ENCODE results near the gene ABCC10. TPM values are rescaled to one million over a fixed set of nuclear protein-coding genes. Genes with fewer than 3 reads are reported as not detected.

ABCC10 gene
- total RNA-seq, 1 donor from 2014 or later: 55.8 TPM

- Mint-ChIP-seq H3K4me1 (peaks cover 2% of the 10 kb centered on the region), H3K27me3 (ENCODE audit: low read depth) (no peaks in the 10 kb centered on the region), H3K27ac (no peak overlapping the region), H3K9me3 (no peaks in the 10 kb centered on the region), H3K36me3 (peaks cover 25% of the 10 kb centered on the region), H3K4me3 (no peak overlapping the region)
- no peak for TF ChIP-seq CTCF (IDR thresholded peaks at IDR 0.05; ENCODE audit: unreplicated experiment)
- no peak for DNase-seq (ENCODE audit: low spot score in 2 of 2, unreplicated experiment in 2 of 2)
Measured at GRCh38 chr6:43442935-43443334, 15.6 kb downstream of the ABCC10 start.

- Mint-ChIP-seq H3K27me3 (ENCODE audit: low read depth) (no peaks in the 10 kb centered on the region), H3K9me3 (no peaks in the 10 kb centered on the region), H3K4me1 (no peaks in the 10 kb centered on the region), H3K27ac (no peak overlapping the region), H3K36me3 (peaks cover 28% of the 10 kb centered on the region), H3K4me3 (no peak overlapping the region)
- DNase-seq (ENCODE audit: low spot score in 2 of 2, unreplicated experiment in 2 of 2): no peak
- no peak for TF ChIP-seq CTCF (IDR thresholded peaks at IDR 0.05; ENCODE audit: unreplicated experiment)
Measured at GRCh38 chr6:43444036-43444435, 16.7 kb downstream of the ABCC10 start.

- no peak for TF ChIP-seq CTCF (IDR thresholded peaks at IDR 0.05; ENCODE audit: unreplicated experiment)
- no peak for DNase-seq (ENCODE audit: low spot score in 2 of 2, unreplicated experiment in 2 of 2)
- Mint-ChIP-seq H3K27me3 (ENCODE audit: low read depth) (no peaks in the 10 kb centered on the region), H3K9me3 (no peaks in the 10 kb centered on the region), H3K4me3 (no peak overlapping the region), H3K4me1 (no peaks in the 10 kb centered on the region), H3K27ac (no peak overlapping the region), H3K36me3 (peaks cover 28% of the 10 kb centered on the region)
Measured at GRCh38 chr6:43444582-43444981, 17.2 kb downstream of the ABCC10 start.

- no peak for TF ChIP-seq CTCF (IDR thresholded peaks at IDR 0.05; ENCODE audit: unreplicated experiment)
- no peaks in the 10 kb centered on the region for H3K4me1 Mint-ChIP-seq
- no peak for DNase-seq (ENCODE audit: low spot score in 2 of 2, unreplicated experiment in 2 of 2)
- H3K4me3 Mint-ChIP-seq: no peak overlapping the region
- no peaks in the 10 kb centered on the region for H3K27me3 Mint-ChIP-seq (ENCODE audit: low read depth)
- H3K27ac Mint-ChIP-seq: no peak overlapping the region
- H3K36me3 Mint-ChIP-seq: peaks cover 28% of the 10 kb centered on the region
- H3K9me3 Mint-ChIP-seq: no peaks in the 10 kb centered on the region
Measured at GRCh38 chr6:43445576-43445975, 18.2 kb downstream of the ABCC10 start.

- H3K27ac Mint-ChIP-seq: no peak overlapping the region
- TF ChIP-seq CTCF (IDR thresholded peaks at IDR 0.05; ENCODE audit: unreplicated experiment): no peak
- H3K9me3 Mint-ChIP-seq: no peaks in the 10 kb centered on the region
- H3K4me3 Mint-ChIP-seq: no peak overlapping the region
- no peaks in the 10 kb centered on the region for H3K4me1 Mint-ChIP-seq
- H3K27me3 Mint-ChIP-seq (ENCODE audit: low read depth): no peaks in the 10 kb centered on the region
- no peak for DNase-seq (ENCODE audit: low spot score in 2 of 2, unreplicated experiment in 2 of 2)
- H3K36me3 Mint-ChIP-seq: peaks cover 24% of the 10 kb centered on the region
Measured at GRCh38 chr6:43447604-43448003, 20.3 kb downstream of the ABCC10 start.

GRCh38 chr6:43448916-43449315 is 21.6 kb downstream of the ABCC10 start:
- Mint-ChIP-seq H3K36me3 (peaks cover 13% of the 10 kb centered on the region), H3K27me3 (ENCODE audit: low read depth) (peaks cover 2% of the 10 kb centered on the region), H3K4me1 (no peaks in the 10 kb centered on the region), H3K9me3 (no peaks in the 10 kb centered on the region), H3K4me3 (no peak overlapping the region), H3K27ac (no peak overlapping the region)
- TF ChIP-seq CTCF (IDR thresholded peaks at IDR 0.05; ENCODE audit: unreplicated experiment): no peak
- no peak for DNase-seq (ENCODE audit: low spot score in 2 of 2, unreplicated experiment in 2 of 2)

All from mesothelial cell of epicardium (in vitro differentiated cells).